Calu3 (cell line): ENCODE results near the gene DLST. TPM values are rescaled to one million over a fixed set of nuclear protein-coding genes. Genes with fewer than 3 reads are reported as not detected.

ENCODE experiments used
- BruUV-seq: library from RNA; stranded (reverse); fragments of 400-500 nt; replicated peaks from 2 replicates; lab custom pipeline; 2021; lab: Mats Ljungman, UMichigan
- CTCF ChIA-PET: fragments of 300-600 bp; sonication (Branson Sonifier 250); formaldehyde crosslinking; loops from one replicate; lab custom pipeline; 2022; ENCODE audit warnings: antibody characterized with exemption; lab: Charles Lee
- DNase-seq: peaks from one replicate; pipeline ENCODE4 v3.0.0; 2022
- H3K27ac Mint-ChIP-seq: one replicate; pipeline ENCODE4 v1.8.0; 2022; ENCODE audit warnings: mixed read lengths; ENCODE audit not compliant: unreplicated experiment
- H3K27me3 Mint-ChIP-seq: one replicate; pipeline ENCODE4 v1.8.0; 2022; ENCODE audit warnings: mixed read lengths; ENCODE audit not compliant: unreplicated experiment
- H3K36me3 Mint-ChIP-seq: one replicate; pipeline ENCODE4 v1.8.0; 2022; ENCODE audit warnings: mild to moderate bottlenecking, moderate library complexity, mixed read lengths; ENCODE audit not compliant: insufficient read depth, unreplicated experiment
- H3K4me1 Mint-ChIP-seq: one replicate; pipeline ENCODE4 v1.8.0; 2022; ENCODE audit warnings: mild to moderate bottlenecking, low read depth, mixed read lengths; ENCODE audit not compliant: unreplicated experiment
- H3K4me3 Mint-ChIP-seq: one replicate; pipeline ENCODE4 v1.8.0; 2022; ENCODE audit warnings: mild to moderate bottlenecking, low read depth, moderate library complexity, mixed read lengths; ENCODE audit not compliant: unreplicated experiment
- H3K9me3 Mint-ChIP-seq: one replicate; pipeline ENCODE4 v1.8.0; 2022; ENCODE audit warnings: low read depth, mixed read lengths; ENCODE audit not compliant: unreplicated experiment
- intact Hi-C: fragments of 100-400 bp; cut with micrococcal nuclease; formaldehyde crosslinking; loops from one replicate; pipeline ENCODE4 v1.10.0; 2022; ENCODE audit not compliant: unreplicated experiment
- total RNA-seq: library from RNA; stranded (reverse); gene quantifications from 2 replicates; pipeline ENCODE4 v1.2.3, GENCODE V29; 2022
- TF ChIP-seq, protein P1 (sequence below): fragments of 200-600 bp; IDR thresholded peaks from one replicate; pipeline ENCODE4 v1.8.0; 2022; ENCODE audit warnings: antibody characterized with exemption; ENCODE audit not compliant: unreplicated experiment

The DLST gene
- total RNA-seq, 1 experiment from 2014 or later, result 84.2 TPM

DNA sequence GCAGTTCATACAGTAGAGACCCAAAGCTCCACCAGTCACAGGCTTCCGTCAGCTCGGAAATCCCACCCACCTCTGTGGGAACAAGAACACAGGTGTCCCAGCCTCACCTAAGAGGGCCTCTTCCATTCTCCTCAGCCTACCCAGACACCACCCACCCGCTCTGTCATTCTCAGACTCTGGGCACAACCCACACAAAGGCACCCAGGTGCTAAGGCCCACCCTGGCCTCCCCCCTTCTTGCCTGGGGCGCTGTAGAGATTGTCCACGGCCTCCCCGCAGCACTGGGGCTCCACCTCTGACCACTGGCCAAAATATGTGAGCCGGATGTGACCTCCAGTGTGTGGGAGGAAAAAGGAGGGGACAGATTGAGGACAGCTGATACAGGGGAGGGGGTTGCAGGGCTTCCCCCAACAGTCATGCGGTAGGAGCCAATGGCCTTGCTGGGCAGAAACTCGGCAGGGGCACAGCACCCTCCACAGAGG is 27.2 kb downstream of the DLST start:
- CTCF ChIA-PET, result no interaction called here
- Mint-ChIP-seq H3K27me3 (no peaks in the 10 kb centered on the region), H3K27ac (no peak overlapping the region), H3K9me3 (no peaks in the 10 kb centered on the region), H3K4me3 (no peak overlapping the region), H3K36me3 (peaks cover 21% of the 10 kb centered on the region), H3K4me1 (peaks cover 14% of the 10 kb centered on the region)
- intact Hi-C loops, result no loop called here
- TF ChIP-seq, protein P1, sequence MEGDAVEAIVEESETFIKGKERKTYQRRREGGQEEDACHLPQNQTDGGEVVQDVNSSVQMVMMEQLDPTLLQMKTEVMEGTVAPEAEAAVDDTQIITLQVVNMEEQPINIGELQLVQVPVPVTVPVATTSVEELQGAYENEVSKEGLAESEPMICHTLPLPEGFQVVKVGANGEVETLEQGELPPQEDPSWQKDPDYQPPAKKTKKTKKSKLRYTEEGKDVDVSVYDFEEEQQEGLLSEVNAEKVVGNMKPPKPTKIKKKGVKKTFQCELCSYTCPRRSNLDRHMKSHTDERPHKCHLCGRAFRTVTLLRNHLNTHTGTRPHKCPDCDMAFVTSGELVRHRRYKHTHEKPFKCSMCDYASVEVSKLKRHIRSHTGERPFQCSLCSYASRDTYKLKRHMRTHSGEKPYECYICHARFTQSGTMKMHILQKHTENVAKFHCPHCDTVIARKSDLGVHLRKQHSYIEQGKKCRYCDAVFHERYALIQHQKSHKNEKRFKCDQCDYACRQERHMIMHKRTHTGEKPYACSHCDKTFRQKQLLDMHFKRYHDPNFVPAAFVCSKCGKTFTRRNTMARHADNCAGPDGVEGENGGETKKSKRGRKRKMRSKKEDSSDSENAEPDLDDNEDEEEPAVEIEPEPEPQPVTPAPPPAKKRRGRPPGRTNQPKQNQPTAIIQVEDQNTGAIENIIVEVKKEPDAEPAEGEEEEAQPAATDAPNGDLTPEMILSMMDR, result no peak
- BruUV-seq, result no TSS peak
- DNase-seq, result no peak

DNA sequence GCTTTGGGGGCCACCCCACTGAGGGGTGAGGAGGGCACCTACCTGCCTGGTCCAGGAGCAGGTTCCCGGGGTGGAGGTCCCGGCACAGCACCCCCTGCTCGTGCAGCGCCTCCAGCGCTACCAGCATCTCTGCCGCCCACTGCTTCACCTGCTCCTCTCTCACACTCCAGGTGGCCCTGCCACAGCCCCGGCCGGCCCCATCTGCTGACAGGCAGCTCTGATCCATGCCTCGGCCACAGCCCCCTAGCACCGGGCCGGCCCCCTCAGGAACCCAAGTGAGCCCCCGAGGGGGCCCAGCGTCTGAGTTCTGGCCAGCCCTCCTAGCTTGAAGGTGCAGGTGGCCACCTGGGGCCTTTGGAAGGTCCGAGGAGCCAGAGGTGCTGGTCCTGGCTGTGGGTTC is 27.8 kb downstream of the DLST start:
- H3K4me3 Mint-ChIP-seq, result no peak overlapping the region
- no peaks in the 10 kb centered on the region for H3K27me3 Mint-ChIP-seq
- no peaks in the 10 kb centered on the region for H3K9me3 Mint-ChIP-seq
- no peak overlapping the region for H3K27ac Mint-ChIP-seq
- peaks cover 16% of the 10 kb centered on the region for H3K36me3 Mint-ChIP-seq
- no peak for DNase-seq
- BruUV-seq, result no TSS peak
- intact Hi-C loops, result no loop called here
- CTCF ChIA-PET, result no interaction called here
- peaks cover 14% of the 10 kb centered on the region for H3K4me1 Mint-ChIP-seq
- TF ChIP-seq, protein P1, result no peak

DNA sequence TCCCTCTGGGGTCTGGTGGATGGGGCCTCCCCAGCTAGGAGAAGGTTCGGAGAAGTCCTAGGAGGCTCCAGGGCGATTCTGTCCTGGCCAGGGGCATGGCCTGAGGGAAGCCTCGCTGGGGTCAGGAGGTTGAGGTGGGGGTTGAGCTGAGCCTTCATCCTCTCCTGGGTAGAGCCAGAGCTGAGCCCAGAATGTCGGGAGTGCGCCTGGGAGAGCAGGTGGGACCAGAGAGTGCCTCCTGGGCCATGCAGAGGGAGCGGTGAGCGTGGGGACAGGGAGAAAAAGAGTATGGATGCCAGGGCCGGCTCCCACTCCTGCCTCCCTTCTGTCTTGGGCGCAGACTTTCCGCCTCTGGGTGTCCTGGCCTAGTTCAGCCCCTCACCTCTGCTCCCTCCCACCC is 28.2 kb downstream of the DLST start:
- TF ChIP-seq, protein P1, result no peak
- BruUV-seq, result no TSS peak
- H3K27me3 Mint-ChIP-seq, result no peaks in the 10 kb centered on the region
- intact Hi-C loops, result no loop called here
- no peaks in the 10 kb centered on the region for H3K9me3 Mint-ChIP-seq
- H3K36me3 Mint-ChIP-seq, result peaks cover 12% of the 10 kb centered on the region
- peaks cover 14% of the 10 kb centered on the region for H3K4me1 Mint-ChIP-seq
- no peak for DNase-seq
- CTCF ChIA-PET, result no interaction called here
- H3K27ac Mint-ChIP-seq, result no peak overlapping the region
- no peak overlapping the region for H3K4me3 Mint-ChIP-seq

DNA sequence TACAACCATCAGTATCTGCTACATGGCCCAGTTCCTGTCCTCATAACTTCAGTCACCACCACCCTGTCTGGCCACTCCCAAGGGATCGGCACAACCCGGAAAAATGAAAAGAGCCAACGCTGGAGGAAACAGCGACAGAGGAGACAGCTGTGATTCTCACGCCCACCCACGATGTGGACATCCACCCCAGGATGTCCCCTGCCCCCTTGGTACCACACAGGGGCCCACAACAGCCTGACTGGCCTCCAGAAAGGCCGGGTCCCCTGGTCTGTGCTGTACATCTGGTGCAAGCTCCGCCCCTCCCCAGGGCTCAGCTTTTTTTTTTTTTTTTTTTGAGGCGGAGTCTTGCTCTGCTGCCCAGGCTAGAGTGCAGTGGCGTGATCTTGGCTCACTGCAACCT is 28.8 kb downstream of the DLST start:
- H3K9me3 Mint-ChIP-seq, result no peaks in the 10 kb centered on the region
- CTCF ChIA-PET, result no interaction called here
- intact Hi-C loops, result no loop called here
- no TSS peak for BruUV-seq
- peaks cover 8% of the 10 kb centered on the region for H3K36me3 Mint-ChIP-seq
- no peak for DNase-seq
- TF ChIP-seq, protein P1, result no peak
- no peaks in the 10 kb centered on the region for H3K27me3 Mint-ChIP-seq
- no peak overlapping the region for H3K4me3 Mint-ChIP-seq
- peaks cover 14% of the 10 kb centered on the region for H3K4me1 Mint-ChIP-seq
- no peak overlapping the region for H3K27ac Mint-ChIP-seq
